ENCODE data around the gene TEX14.

Gene TEX14

DNA sequence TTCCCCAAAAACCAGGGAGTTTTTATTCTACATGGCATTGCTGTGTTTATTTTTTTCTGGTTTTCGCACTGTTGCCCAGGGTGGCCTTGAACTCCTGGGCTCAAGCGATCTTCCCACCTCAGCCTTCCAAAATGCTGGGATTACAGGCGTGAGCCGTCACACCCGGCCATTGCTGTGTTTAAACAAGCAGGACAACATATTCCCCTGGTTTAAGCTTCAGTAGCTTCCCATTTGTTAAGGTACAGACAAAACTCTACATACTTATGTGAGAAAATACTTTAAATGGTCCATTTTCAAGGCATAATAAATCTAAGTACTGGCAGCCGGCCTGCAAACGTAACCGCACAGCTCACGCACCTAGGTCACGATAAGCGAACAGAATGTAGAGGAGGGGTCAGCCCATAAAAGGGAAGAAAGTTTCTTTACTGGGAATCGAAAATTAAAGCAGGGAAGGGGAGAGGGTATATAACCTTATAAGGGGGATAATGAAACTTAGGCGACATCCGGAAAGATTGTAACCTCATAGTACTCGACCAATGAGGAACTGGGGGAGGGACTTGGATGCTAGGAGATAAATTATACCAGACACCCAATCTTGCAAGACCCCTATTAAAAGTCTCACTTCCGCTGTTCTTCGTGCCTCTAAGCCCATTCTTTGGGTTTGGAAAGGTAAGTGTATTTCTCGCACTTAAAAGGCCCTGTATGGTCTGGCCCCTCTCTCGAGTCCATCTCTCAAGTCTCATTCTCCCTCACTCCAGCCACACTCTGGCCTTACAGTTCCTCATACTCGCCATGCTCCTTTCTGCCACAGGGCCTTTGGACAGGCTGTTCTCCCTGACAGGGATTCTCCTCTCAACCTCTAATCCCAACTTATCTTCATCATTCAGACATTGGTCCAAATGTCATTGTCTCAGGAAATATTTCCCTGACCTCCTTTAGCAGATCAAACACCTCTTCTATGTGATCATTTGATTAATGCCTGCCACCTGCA, 59.2 kb downstream of the TEX14 start:
- peak overlapping the region; percentile 52 for H3K4me3 ChIP-seq (replicated peaks; ENCODE audit: low read depth, low read length)
- no peak for DNase-seq (ENCODE audit: low read depth)
- no peak for TF ChIP-seq CTCF (IDR thresholded peaks at IDR 0.05; ENCODE audit: low read length, missing control alignments)

DNA sequence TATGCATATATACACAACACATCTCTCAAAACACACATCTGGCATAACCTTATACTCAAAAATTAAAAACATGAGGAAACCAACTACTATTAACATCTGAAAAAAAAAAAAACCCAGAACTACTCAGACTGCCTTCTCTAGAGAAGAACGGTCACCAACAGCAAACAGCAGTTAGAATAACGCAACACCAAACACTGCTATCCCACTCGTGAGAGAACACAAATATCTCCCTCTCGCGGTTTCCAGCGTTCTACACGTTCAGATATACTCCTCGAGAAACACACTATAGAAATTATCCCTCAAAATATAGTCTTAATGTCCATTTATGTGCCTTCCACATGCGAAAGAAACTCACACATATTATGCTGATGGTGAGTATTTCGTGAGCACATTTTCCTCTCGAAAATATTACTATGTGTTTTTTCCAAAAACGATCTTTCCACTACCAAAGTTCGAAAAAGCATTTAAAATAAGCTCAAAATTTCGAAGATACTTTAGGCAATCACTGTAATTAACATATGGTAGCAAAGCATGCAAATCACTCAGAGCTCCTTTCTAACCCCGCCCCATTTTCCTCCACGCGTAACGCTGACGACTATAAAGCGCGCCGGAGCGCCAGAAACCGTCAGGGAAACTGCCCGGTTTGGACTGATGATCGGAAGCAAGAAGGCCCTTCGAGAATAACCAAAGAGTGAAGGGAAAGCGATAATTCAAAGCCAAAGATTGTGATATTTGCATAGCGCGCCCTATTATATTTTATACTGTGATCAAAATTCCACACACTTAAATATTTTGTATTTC, 60.1 kb downstream of the TEX14 start:
- peak overlapping the region; percentile 52 for H3K4me3 ChIP-seq (replicated peaks; ENCODE audit: low read depth, low read length)
- TF ChIP-seq CTCF (IDR thresholded peaks at IDR 0.05; ENCODE audit: low read length, missing control alignments): peak; percentile 29
- peak; percentile 100 for DNase-seq (ENCODE audit: low read depth)

DNA sequence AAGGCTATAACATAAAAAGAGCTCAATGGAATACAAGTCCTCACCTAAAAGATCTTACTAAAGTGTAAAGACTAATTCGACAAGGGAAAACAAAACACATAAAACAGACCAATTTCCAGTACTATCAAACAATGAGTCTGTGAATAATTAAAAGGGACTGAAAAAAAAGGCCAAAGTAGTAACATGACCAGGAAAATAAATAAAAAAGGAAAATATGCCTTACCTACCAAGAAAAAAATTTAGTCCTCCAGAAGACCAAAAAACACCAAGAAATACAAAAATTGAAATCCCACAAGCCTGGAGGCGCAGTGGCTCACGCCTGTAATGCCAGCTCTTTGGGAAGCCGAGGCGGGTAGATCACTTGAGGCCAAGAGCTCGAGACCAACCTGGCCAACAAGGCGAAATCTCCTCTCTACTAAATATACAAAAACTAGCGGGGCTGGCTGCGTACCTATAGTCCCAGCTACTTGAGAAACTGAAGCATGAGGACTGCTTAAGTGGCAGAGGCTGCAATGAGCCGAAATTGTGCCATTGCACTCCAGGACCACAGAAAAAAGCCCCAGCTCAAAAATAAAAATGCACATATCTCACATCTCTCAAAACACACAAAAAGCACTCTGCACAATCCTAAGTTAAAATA, 60.8 kb downstream of the TEX14 start:
- H3K4me3 ChIP-seq (replicated peaks; ENCODE audit: low read depth, low read length): peak overlapping the region; percentile 19
- no peak for DNase-seq (ENCODE audit: low read depth)
- TF ChIP-seq CTCF (IDR thresholded peaks at IDR 0.05; ENCODE audit: low read length, missing control alignments): no peak

DNA sequence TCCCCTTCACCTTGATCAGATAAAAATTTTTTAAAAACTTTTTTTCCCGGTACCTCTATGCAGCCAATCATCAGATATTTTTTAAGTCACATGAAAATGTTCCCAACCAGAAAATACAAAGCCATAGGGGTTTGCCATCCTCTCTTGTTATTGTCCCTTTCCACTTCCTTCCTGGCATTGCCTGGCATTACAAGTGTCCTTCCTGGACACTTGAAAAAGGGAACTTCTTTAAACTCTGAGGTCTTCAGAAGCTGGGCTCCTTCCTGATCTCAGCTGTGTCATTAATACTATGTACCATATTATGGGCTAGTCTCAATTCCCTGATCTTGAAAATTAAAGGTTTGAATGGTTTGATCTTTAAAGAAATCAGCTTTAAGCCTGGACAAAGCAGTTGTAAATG, 64.9 kb downstream of the TEX14 start:
- DNase-seq (ENCODE audit: low read depth): no peak
- no peak for TF ChIP-seq CTCF (IDR thresholded peaks at IDR 0.05; ENCODE audit: low read length, missing control alignments)

GRCh38 chr17:58624751-58625150, 67.1 kb downstream of the TEX14 start:
- TF ChIP-seq CTCF (IDR thresholded peaks at IDR 0.05; ENCODE audit: low read length, missing control alignments): no peak
- no peak for DNase-seq (ENCODE audit: low read depth)
- no peak overlapping the region for H3K4me3 ChIP-seq (replicated peaks; ENCODE audit: low read depth, low read length)

More for the DNA sequence above, 64.9 kb downstream of the TEX14 start:
- no peak overlapping the region for H3K4me3 ChIP-seq (replicated peaks; ENCODE audit: low read depth, low read length)

DNA sequence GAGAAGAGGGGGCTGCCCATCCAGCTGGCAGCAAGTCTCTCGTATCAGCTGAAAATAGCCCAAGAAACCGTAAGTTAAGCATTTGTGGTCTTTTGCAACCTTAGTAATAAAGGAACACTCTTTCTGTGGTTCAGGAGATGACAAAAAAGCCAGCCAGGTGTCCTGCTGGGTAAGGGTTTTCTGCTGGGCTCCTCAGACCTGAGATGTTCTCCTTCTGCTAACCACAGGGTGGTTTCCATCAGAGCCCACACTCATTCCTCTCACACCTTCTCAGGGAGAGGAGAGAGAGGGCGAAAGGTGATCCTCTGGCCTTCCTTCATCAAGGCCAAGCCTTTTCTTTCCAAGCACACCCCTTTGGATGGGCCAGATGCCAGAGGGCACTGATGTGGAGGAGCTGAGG, 70.7 kb downstream of the TEX14 start:
- TF ChIP-seq CTCF (IDR thresholded peaks at IDR 0.05; ENCODE audit: low read length, missing control alignments): no peak
- no peak for DNase-seq (ENCODE audit: low read depth)
- H3K4me3 ChIP-seq (replicated peaks; ENCODE audit: low read depth, low read length): no peak overlapping the region
